Small intestine (tissue), 7 donors: ENCODE measurements around the gene DMGDH. TPM values are rescaled to one million over a fixed set of nuclear protein-coding genes. Genes with fewer than 3 reads are reported as not detected.

ENCODE experiments used
- DNase-seq, 2 donors: peaks; one replicate each; pipeline versions ENCODE4 v3.0.0 to v3.0.0-alpha.2; 2013
- FAIRE-seq: peaks from 2 replicates; lab custom pipeline; 2012; peaks lifted over from hg19 to GRCh38; lab: Jason Lieb, UNC
- H3K27ac ChIP-seq, 3 donors: one replicate each; pipeline ENCODE4 v1.5.1; 2013; ENCODE audit warnings: low read length in 2 of 3, mild to moderate bottlenecking in 2 of 3, control low read depth in 1 of 3, inconsistent platforms in 1 of 3, low read depth in 1 of 3, moderate library complexity in 1 of 3
- H3K27me3 ChIP-seq, 3 donors: one replicate each; pipeline ENCODE4 v1.6.1; 2013; ENCODE audit warnings: low read length in 3 of 3, inconsistent platforms in 1 of 3; ENCODE audit not compliant: control insufficient read depth in 3 of 3, insufficient read depth in 3 of 3
- H3K36me3 ChIP-seq, 3 donors: one replicate each; pipeline ENCODE4 v1.6.1; 2013; ENCODE audit warnings: low read length in 3 of 3, inconsistent platforms in 1 of 3, low read depth in 1 of 3, mild to moderate bottlenecking in 1 of 3, moderate library complexity in 1 of 3; ENCODE audit not compliant: control insufficient read depth in 3 of 3, insufficient read depth in 2 of 3
- H3K4me1 ChIP-seq, 3 donors: one replicate each; pipeline ENCODE4 v1.6.1; 2013; ENCODE audit warnings: low read length in 2 of 3, inconsistent platforms in 1 of 3, low read depth in 1 of 3, mild to moderate bottlenecking in 1 of 3, moderate library complexity in 1 of 3; ENCODE audit not compliant: control insufficient read depth in 3 of 3, insufficient read depth in 2 of 3
- H3K4me3 ChIP-seq, 3 donors: one replicate each; pipeline ENCODE4 v1.5.1; 2013; ENCODE audit warnings: low read length in 3 of 3, control low read depth in 1 of 3, inconsistent platforms in 1 of 3, low read depth in 1 of 3, mild to moderate bottlenecking in 1 of 3, moderate library complexity in 1 of 3
- H3K9me3 ChIP-seq, 2 donors: one replicate each; pipeline ENCODE4 v1.6.1; 2013; ENCODE audit warnings: low read depth in 1 of 2, low read length in 1 of 2; ENCODE audit not compliant: control insufficient read depth in 2 of 2, insufficient read depth in 1 of 2
- WGBS, 3 donors: extraction: QIAGEN DNeasy Blood & Tissue Kit; methylation state at CpG; one replicate each; pipeline ENCODE4 v1.1.7; 2013; 5-methylcytosine and 5-hydroxymethylcytosine counted together
- polyA plus RNA-seq, 4 donors: library from polyadenylated mRNA; stranded (reverse) in 3 of 4; unstranded in 1 of 4; fragments of 200-250 nt in 3 of 4; fragments of 120-200 nt in 1 of 4; gene quantifications; one replicate each; pipeline versions ENCODE4 v1.2.1 to v1.2.3, GENCODE V29; 2013
- donor health status: healthy with polysubstance abuse.
- donor health status: control.
- donor health status: control.
- donor health status: Bipolar disorder and iron deficiency.
- donor health status: healthy.

DMGDH gene
- polyA plus RNA-seq, 4 donors, result 0.24 to 1.9 TPM; not detected in 2

- Histone ChIP-seq H3K9me3 (no peaks in the 10 kb centered on the region), H3K27ac (peak overlapping the region in 1 of 3 donors; percentile 26), H3K4me1 (peaks cover 0 to 27% (median 8%) of the 10 kb centered on the region in 3 donors), H3K27me3 (no peaks in the 10 kb centered on the region), H3K36me3 (no peaks in the 10 kb centered on the region), H3K4me3 (no peak overlapping the region)
- no peak for FAIRE-seq
- DNase-seq, result peak in 1 of 2 donors; percentile 28
- WGBS, 3 donors, result 66 to 76% (median 67%) methylated on average over 2 of the region's 2 CpGs
Observed at GRCh38 chr5:78974601-78975000, 94.9 kb downstream of the DMGDH start.

GRCh38 chr5:78974011-78974410, 95.5 kb downstream of the DMGDH start:
- WGBS, 3 donors, result 80 to 90% (median 83%) methylated on average over 5 of the region's 5 CpGs
- Histone ChIP-seq H3K4me1 (peaks cover 0 to 24% (median 8%) of the 10 kb centered on the region in 3 donors), H3K27ac (no peak overlapping the region), H3K36me3 (no peaks in the 10 kb centered on the region), H3K9me3 (no peaks in the 10 kb centered on the region), H3K27me3 (no peaks in the 10 kb centered on the region), H3K4me3 (no peak overlapping the region)
- no peak for DNase-seq
- no peak for FAIRE-seq

- H3K9me3 ChIP-seq, result no peaks in the 10 kb centered on the region
- 18 to 37% (median 27%) methylated on average over 7 of the region's 7 CpGs for WGBS, 3 donors
- DNase-seq, result peak in 1 of 2 donors; percentile 32
- H3K4me3 ChIP-seq, result no peak overlapping the region
- peaks cover 0 to 24% (median 8%) of the 10 kb centered on the region in 3 donors for H3K4me1 ChIP-seq
- peak overlapping the region in 2 of 3 donors; percentile 42 for H3K27ac ChIP-seq
- no peaks in the 10 kb centered on the region for H3K27me3 ChIP-seq
- H3K36me3 ChIP-seq, result peaks cover 0 to 2% (median 0%) of the 10 kb centered on the region in 3 donors
- no peak for FAIRE-seq
Observed at GRCh38 chr5:78972654-78973428, 96.6 kb downstream of the DMGDH start.

- FAIRE-seq, result no peak
- 19 to 41% (median 30%) methylated on average over 2 of the region's 2 CpGs for WGBS, 3 donors
- Histone ChIP-seq H3K27ac (peak overlapping the region in 1 of 3 donors; percentile 42), H3K27me3 (no peaks in the 10 kb centered on the region), H3K4me3 (no peak overlapping the region), H3K4me1 (peaks cover 0 to 24% (median 8%) of the 10 kb centered on the region in 3 donors), H3K36me3 (peaks cover 0 to 2% (median 0%) of the 10 kb centered on the region in 3 donors), H3K9me3 (no peaks in the 10 kb centered on the region)
- peak; percentile 46 to 50 for DNase-seq
Observed at GRCh38 chr5:78971998-78972397, 97.5 kb downstream of the DMGDH start.

- Histone ChIP-seq H3K9me3 (no peaks in the 10 kb centered on the region), H3K4me3 (no peak overlapping the region), H3K27me3 (no peaks in the 10 kb centered on the region), H3K36me3 (peaks cover 0 to 2% (median 2%) of the 10 kb centered on the region in 3 donors), H3K4me1 (peaks cover 0 to 8% (median 8%) of the 10 kb centered on the region in 3 donors), H3K27ac (no peak overlapping the region)
- WGBS, 3 donors, result 83 to 92% (median 84%) methylated on average over 5 of the region's 5 CpGs
- no peak for FAIRE-seq
- DNase-seq, result peak in 1 of 2 donors; percentile 16
Observed at GRCh38 chr5:78968781-78969180, 100.7 kb downstream of the DMGDH start.

GRCh38 chr5:78964889-78965288, 104.6 kb downstream of the DMGDH start:
- Histone ChIP-seq H3K27ac (no peak overlapping the region), H3K9me3 (no peaks in the 10 kb centered on the region), H3K4me3 (no peak overlapping the region), H3K36me3 (peaks cover 0 to 4% (median 2%) of the 10 kb centered on the region in 3 donors), H3K4me1 (no peaks in the 10 kb centered on the region), H3K27me3 (no peaks in the 10 kb centered on the region)
- FAIRE-seq (no peak), DNase-seq (peak; percentile 58 to 63)
- WGBS, 3 donors, result 60 to 70% (median 67%) methylated on average over 2 of the region's 2 CpGs

- H3K27me3 ChIP-seq, result no peaks in the 10 kb centered on the region
- FAIRE-seq, result no peak
- H3K27ac ChIP-seq, result no peak overlapping the region
Observed at GRCh38 chr5:78961743-78962142, 107.7 kb downstream of the DMGDH start.

GRCh38 chr5:78959767-78960166, 109.7 kb downstream of the DMGDH start:
- H3K36me3 ChIP-seq, result peaks cover 0 to 2% (median 0%) of the 10 kb centered on the region in 3 donors
- WGBS, 3 donors, result 75 to 89% (median 80%) methylated on average over 1 of the region's 1 CpG
- DNase-seq (no peak), FAIRE-seq (no peak)
- no peak overlapping the region for H3K4me3 ChIP-seq
- no peaks in the 10 kb centered on the region for H3K4me1 ChIP-seq
- H3K27me3 ChIP-seq, result no peaks in the 10 kb centered on the region
- H3K27ac ChIP-seq, result no peak overlapping the region
- H3K9me3 ChIP-seq, result no peaks in the 10 kb centered on the region

More at GRCh38 chr5:78961743-78962142, 107.7 kb downstream of the DMGDH start:
- 77 to 100% (median 95%) methylated on average over 1 of the region's 1 CpG for WGBS, 3 donors
- Histone ChIP-seq H3K36me3 (peaks cover 0 to 2% (median 0%) of the 10 kb centered on the region in 3 donors), H3K4me3 (no peak overlapping the region), H3K9me3 (no peaks in the 10 kb centered on the region), H3K4me1 (no peaks in the 10 kb centered on the region)
- no peak for DNase-seq
